Muscle layer of colon (tissue), 2 donors: Measurements from ENCODE around the gene TUBB3.
"Not testable (repeated sequence)": the region's sequence is repeated elsewhere in the genome, so short reads cannot be mapped to it uniquely, and the experiment has no call there.

Experiments
- H3K27ac ChIP-seq: one replicate; pipeline ENCODE4 v1.7.0; 2013; ENCODE audit warnings: low read depth, mild to moderate bottlenecking, low read length, moderate library complexity
- H3K27me3 ChIP-seq, 2 donors: one replicate each; pipeline ENCODE4 v1.7.0; 2013; ENCODE audit warnings: low read length in 2 of 2, mild to moderate bottlenecking in 2 of 2; ENCODE audit not compliant: insufficient read depth in 2 of 2, control insufficient read depth in 1 of 2
- H3K36me3 ChIP-seq: one replicate; pipeline ENCODE4 v1.7.0; 2013; ENCODE audit warnings: mild to moderate bottlenecking, low read length; ENCODE audit not compliant: insufficient read depth
- H3K4me1 ChIP-seq: one replicate; pipeline ENCODE4 v1.7.0; 2013; ENCODE audit warnings: mild to moderate bottlenecking, low read length; ENCODE audit not compliant: insufficient read depth
- H3K4me3 ChIP-seq, 2 donors: one replicate each; pipeline ENCODE4 v1.7.0; 2013; ENCODE audit warnings: low read length in 2 of 2, low read depth in 1 of 2, mild to moderate bottlenecking in 1 of 2, moderate library complexity in 1 of 2
- H3K9ac ChIP-seq: one replicate; pipeline ENCODE4 v1.7.0; 2013; ENCODE audit warnings: low read length
- H3K9me3 ChIP-seq: one replicate; pipeline ENCODE4 v1.7.0; 2013; ENCODE audit warnings: mild to moderate bottlenecking, low read length
- donor health status: abdominal sarcoma.
- donor health status: Adenocarcinoma of cecum.

TUBB3 gene

DNA sequence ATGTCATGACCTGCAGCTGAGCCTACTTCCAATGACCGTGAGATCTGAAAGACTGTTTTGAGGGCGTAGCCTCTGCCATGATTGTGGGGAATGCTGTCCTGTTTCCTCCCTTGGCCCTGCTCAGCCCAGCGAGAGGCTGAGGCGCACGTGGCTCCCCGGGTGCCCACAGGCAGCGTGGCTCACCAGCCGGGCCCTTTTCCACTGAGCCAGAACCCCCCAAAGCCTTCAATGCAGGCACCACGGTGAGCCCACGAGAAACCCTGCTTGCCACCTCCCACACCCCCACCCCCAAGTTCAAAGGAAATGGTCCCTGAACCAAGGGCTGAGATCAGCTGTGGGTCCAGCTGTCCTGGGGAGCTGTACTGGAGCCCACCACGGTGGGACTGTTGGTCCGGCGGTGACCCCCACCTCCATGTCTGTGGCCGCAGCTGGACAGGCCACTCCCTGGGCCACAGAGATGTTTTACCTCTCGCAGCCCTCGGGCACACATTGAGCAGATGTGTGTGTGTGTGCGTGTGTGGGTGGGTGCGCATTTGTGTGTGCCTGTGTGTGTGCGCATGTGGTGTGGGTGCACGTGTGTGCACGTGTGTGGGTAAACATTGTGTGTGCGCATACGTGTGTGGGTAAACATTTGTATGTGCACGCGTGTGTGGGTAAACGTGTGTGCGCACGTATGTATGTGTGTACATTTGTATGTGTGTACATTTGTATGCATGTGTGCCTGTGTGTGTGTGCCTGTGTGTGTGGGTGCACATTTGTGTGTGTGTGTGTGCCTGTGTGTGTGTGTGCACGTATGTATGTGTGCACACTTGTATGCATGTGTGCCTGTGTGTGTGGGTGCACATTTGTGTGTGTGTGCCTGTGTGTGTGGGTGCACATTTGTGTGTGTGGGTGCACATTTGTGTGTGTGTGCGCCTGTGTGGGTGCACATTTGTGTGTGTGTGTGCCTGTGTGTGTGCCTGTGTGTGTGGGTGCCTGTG lies 9.4 kb upstream of the TUBB3 start:
- no peaks in the 10 kb centered on the region for H3K27me3 ChIP-seq
- H3K4me1 ChIP-seq: peaks cover 13% of the 10 kb centered on the region
- H3K27ac ChIP-seq: no peak overlapping the region
- H3K9me3 ChIP-seq: no peaks in the 10 kb centered on the region
- H3K9ac ChIP-seq: no peak overlapping the region
- H3K4me3 ChIP-seq: no peak overlapping the region
- H3K36me3 ChIP-seq: peaks cover 16% of the 10 kb centered on the region

- H3K36me3 ChIP-seq: peaks cover 11% of the 10 kb centered on the region
- H3K9ac ChIP-seq, H3K27me3 ChIP-seq, H3K4me3 ChIP-seq, H3K27ac ChIP-seq, H3K9me3 ChIP-seq: not testable (repeated sequence)
- peaks cover 17% of the 10 kb centered on the region for H3K4me1 ChIP-seq
Measured at GRCh38 chr16:89914642-89915285, 8.4 kb upstream of the TUBB3 start.

DNA sequence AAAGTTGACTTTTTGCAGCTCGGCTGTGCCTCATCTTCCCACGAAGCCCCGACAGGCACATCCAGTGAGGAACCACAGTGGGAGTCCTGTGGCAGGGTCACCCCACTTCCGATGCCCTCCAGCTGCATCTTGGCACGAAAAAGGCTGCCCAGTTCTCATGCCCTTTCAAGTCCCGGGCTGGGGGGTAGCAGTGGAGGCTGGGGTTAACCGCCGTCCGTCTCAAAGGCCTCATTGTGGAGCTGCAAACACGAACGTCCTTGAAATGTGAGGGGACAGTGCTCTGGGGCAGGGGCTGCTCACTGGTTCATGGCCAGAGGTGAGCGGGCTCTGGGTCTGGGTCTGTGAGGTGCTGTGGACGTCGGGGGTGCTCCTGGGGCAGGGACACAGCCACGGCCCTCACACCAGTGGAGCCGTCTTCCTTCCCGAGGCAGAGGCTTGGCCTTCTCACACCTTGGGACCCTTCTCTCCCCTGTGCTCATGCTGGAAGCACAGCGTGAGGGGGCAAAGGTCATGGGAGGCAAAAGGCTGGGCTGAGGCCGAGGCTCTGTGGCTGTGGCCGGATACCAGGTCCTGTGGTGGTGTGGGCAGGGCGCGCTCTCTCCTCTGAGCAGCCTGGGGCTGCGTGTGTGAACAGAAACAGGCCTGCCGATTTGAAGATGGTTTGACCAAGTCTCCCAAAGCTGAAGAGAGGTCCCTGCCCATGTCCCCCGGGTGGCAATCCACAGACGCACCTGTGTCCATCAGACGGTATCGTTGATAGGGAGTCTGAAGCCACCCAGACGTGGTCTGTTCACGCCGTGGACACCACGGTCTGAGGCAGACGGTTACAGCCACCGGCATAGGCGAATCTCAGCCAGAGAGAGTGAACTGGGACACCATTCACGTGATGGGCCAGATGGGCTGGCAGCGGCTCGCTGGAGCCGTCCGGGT lies 7.6 kb upstream of the TUBB3 start:
- Histone ChIP-seq H3K27ac (no peak overlapping the region), H3K9me3 (no peaks in the 10 kb centered on the region), H3K4me3 (no peak overlapping the region), H3K27me3 (no peaks in the 10 kb centered on the region), H3K9ac (no peak overlapping the region), H3K36me3 (peaks cover 9% of the 10 kb centered on the region), H3K4me1 (peaks cover 17% of the 10 kb centered on the region)

- H3K4me3 ChIP-seq: peak overlapping the region; percentile 38 to 52
- H3K9me3 ChIP-seq: no peaks in the 10 kb centered on the region
- H3K27me3 ChIP-seq: peaks cover 0 to 5% of the 10 kb centered on the region in 2 donors
- H3K36me3 ChIP-seq: no peaks in the 10 kb centered on the region
- H3K4me1 ChIP-seq: peaks cover 24% of the 10 kb centered on the region
- H3K27ac ChIP-seq: no peak overlapping the region
- no peak overlapping the region for H3K9ac ChIP-seq
Measured at GRCh38 chr16:89917773-89918452, 5.2 kb upstream of the TUBB3 start.

GRCh38 chr16:89918453-89919347 lies 4.4 kb upstream of the TUBB3 start, which contains the start of gene MC1R:
Gene MC1R (plus strand): TSS chr16:89918862. CDS start chr16:89919259, 397 bp downstream.
- no peak within 1 kb of the TSS for H3K27ac ChIP-seq
- peak within 1 kb of the TSS; percentile 38 to 52 for H3K4me3 ChIP-seq
- peaks cover 1 to 9% of the 10 kb centered on the region in 2 donors for H3K27me3 ChIP-seq
- H3K4me1 ChIP-seq: peaks cover 24% of the 10 kb centered on the region
- H3K36me3 ChIP-seq: no peaks in the 10 kb centered on the region
- no peak within 1 kb of the TSS for H3K9ac ChIP-seq
- H3K9me3 ChIP-seq: no peaks in the 10 kb centered on the region

DNA sequence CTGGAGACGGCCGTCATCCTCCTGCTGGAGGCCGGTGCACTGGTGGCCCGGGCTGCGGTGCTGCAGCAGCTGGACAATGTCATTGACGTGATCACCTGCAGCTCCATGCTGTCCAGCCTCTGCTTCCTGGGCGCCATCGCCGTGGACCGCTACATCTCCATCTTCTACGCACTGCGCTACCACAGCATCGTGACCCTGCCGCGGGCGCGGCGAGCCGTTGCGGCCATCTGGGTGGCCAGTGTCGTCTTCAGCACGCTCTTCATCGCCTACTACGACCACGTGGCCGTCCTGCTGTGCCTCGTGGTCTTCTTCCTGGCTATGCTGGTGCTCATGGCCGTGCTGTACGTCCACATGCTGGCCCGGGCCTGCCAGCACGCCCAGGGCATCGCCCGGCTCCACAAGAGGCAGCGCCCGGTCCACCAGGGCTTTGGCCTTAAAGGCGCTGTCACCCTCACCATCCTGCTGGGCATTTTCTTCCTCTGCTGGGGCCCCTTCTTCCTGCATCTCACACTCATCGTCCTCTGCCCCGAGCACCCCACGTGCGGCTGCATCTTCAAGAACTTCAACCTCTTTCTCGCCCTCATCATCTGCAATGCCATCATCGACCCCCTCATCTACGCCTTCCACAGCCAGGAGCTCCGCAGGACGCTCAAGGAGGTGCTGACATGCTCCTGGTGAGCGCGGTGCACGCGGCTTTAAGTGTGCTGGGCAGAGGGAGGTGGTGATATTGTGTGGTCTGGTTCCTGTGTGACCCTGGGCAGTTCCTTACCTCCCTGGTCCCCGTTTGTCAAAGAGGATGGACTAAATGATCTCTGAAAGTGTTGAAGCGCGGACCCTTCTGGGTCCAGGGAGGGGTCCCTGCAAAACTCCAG lies 3.4 kb upstream of the TUBB3 start:
- H3K27me3 ChIP-seq: peaks cover 6 to 19% of the 10 kb centered on the region in 2 donors
- no peak overlapping the region for H3K9ac ChIP-seq
- H3K27ac ChIP-seq: no peak overlapping the region
- no peaks in the 10 kb centered on the region for H3K9me3 ChIP-seq
- no peak overlapping the region for H3K4me3 ChIP-seq
- H3K4me1 ChIP-seq: peaks cover 24% of the 10 kb centered on the region
- H3K36me3 ChIP-seq: no peaks in the 10 kb centered on the region

- peaks cover 11 to 29% of the 10 kb centered on the region in 2 donors for H3K27me3 ChIP-seq
- no peaks in the 10 kb centered on the region for H3K9me3 ChIP-seq
- H3K36me3 ChIP-seq: no peaks in the 10 kb centered on the region
- no peak overlapping the region for H3K9ac ChIP-seq
- H3K27ac ChIP-seq: no peak overlapping the region
- H3K4me1 ChIP-seq: peaks cover 24% of the 10 kb centered on the region
- no peak overlapping the region for H3K4me3 ChIP-seq
Measured at GRCh38 chr16:89920723-89921122, 2.4 kb upstream of the TUBB3 start.

DNA sequence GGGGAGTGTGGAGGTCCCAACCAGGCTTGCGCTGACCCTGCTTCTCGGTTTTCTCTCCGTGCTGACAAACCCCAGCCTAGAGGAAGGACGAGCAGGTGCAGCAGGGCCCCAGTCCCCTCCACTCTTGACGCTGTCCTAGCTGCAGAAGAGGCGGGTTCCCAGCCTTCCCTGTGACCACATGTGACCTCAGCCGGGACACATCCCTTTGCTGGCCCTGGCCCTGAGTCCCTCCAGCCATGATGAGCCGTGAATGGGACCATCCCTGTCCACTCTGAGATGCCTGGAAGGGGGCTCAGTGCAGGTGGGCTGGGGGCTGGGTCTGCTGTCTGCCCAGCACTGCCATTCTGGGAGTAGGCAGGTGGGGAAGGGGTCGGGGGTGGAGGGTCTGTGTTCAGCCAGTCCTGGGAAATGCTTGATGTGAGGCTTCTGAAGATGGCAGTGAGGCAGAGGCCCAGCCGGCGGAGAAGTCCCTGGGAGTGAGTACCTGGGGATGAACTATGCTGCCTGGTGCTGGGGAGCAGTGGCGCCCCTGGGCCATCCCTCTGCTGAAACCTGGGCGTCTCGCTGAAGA lies 1.9 kb upstream of the TUBB3 start:
- Histone ChIP-seq H3K4me1 (peaks cover 24% of the 10 kb centered on the region), H3K36me3 (no peaks in the 10 kb centered on the region), H3K9me3 (no peaks in the 10 kb centered on the region), H3K27ac (no peak overlapping the region), H3K9ac (no peak overlapping the region), H3K4me3 (no peak overlapping the region), H3K27me3 (peaks cover 11 to 34% of the 10 kb centered on the region in 2 donors)

DNA sequence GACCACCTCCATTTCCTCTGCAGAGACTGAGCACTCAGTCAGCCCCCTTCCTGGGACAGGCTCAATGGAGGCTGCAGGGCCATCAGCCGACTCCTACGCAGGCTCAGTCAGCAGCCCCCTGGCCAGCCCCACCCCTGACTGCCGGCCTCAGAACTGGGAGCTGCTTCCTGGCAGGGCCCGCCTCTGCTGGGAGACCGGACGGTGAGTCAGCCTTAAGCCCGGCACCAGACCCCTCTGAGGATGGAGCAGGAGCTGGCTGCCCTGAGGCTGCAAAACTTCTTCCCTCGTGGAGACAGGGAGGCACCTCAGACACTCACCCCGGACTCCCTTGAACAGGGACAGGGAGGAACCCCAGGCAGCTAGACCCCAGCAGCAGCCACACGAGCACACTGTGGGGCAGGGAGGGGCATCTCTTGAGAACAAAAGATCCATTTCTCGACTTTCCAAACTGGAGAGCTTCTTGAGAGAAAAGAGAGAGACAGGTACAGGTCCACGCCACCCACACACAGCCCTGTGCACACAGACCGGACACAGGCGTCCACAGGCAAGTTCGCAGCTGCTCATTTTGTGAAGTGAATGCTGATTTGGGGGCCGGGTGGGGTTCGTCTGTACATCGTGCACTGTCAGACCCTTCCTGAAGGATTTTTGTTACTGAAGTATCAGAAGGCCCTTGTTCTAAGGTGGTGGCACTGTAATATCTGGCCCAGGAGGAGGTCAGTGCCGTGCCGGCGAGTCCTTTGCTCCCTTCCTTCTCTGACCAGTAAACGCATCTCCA lies 1.3 kb upstream of the TUBB3 start:
- H3K9me3 ChIP-seq: no peaks in the 10 kb centered on the region
- H3K4me3 ChIP-seq: no peak overlapping the region
- no peak overlapping the region for H3K9ac ChIP-seq
- peaks cover 11 to 38% of the 10 kb centered on the region in 2 donors for H3K27me3 ChIP-seq
- peak overlapping the region; percentile 30 for H3K27ac ChIP-seq
- no peaks in the 10 kb centered on the region for H3K36me3 ChIP-seq
- peaks cover 24% of the 10 kb centered on the region for H3K4me1 ChIP-seq
